Measurements from ENCODE around the gene WDR90.

The WDR90 gene

DNA sequence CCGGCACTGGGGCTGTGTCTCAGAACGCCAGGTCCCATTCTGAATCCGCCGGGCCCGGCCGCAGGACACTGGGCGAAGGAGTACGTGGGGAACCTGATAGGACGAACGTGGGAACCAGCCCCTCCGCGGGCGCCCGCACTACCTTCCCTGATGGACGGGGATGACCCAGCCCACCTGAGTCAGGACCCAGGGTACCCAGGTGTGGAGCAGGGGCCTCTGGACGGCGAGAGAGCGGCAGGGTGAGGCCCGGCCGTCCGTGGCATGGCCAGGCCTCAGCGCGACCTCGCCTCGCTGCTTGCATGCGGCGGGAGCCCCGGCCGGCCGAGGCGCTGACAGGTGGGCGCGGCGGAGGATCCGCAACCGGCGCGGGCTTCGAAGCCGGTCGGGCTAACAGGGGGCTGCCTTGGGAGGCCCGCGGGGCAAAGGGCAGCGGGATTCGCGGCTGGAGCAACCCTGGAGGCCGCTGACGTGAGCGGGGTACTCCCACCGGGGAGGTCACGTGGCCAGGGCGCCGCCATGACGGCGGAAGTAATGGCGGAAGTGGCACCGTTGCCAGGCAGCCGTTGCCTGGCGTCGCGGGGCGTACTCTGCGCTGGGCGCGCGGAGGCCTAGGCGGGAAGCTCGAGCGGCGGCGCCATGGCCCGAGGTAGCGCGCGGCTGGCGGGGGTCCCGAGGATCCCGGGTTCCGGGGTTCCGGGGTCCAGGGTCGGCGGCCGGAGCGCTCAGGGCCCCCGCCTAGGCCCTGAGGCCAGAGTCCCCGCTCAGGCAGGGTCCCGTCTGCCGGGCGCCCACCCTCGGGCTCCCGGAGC lies at the start of gene WDR90 (continued):
- TF ChIP-seq ZNF214 (tag by site-specific recombination; IDR thresholded peaks at IDR 0.05; ENCODE audit: borderline replicate concordance), result no peak
- no peak for TF ChIP-seq ZNF768 (tag by site-specific recombination; IDR thresholded peaks at IDR 0.05)
- TF ChIP-seq KLF1 (tag by site-specific recombination; IDR thresholded peaks at IDR 0.05), result peak; percentile 75
- TF ChIP-seq ZNF121 (tag by site-specific recombination; IDR thresholded peaks at IDR 0.05), result 0 out of 2 replicates have a peak, but pooled peaks have one; percentile 12
- TF ChIP-seq, protein P1, sequence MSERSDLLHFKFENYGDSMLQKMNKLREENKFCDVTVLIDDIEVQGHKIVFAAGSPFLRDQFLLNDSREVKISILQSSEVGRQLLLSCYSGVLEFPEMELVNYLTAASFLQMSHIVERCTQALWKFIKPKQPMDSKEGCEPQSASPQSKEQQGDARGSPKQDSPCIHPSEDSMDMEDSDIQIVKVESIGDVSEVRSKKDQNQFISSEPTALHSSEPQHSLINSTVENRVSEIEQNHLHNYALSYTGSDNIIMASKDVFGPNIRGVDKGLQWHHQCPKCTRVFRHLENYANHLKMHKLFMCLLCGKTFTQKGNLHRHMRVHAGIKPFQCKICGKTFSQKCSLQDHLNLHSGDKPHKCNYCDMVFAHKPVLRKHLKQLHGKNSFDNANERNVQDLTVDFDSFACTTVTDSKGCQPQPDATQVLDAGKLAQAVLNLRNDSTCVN (tag by site-specific recombination; optimal IDR thresholded peaks at IDR 0.05), result peak; percentile 83
- TF ChIP-seq ZNF423 (tag by site-specific recombination; IDR thresholded peaks at IDR 0.05), result 0 out of 2 replicates have a peak, but pooled peaks have one; percentile 14
- TF ChIP-seq ZNF335 (tag by site-specific recombination; conservative IDR thresholded peaks at IDR 0.05), result peak; percentile 79
- TF ChIP-seq ZNF501 (tag by site-specific recombination; IDR thresholded peaks at IDR 0.05), result 0 out of 2 replicates have a peak, but pooled peaks have one; percentile 28
- peak; percentile 73; the same call in 1 of the 2 replicates for TF ChIP-seq ZBTB20 (tag by site-specific recombination; IDR thresholded peaks at IDR 0.05)
- TF ChIP-seq ZNF274 (IDR thresholded peaks at IDR 0.05; ENCODE audit: low read length), result no peak
- no peak for TF ChIP-seq ZNF274 (tag by site-specific recombination; IDR thresholded peaks at IDR 0.05; ENCODE audit: borderline replicate concordance)
- TF ChIP-seq ZNF138 (tag by site-specific recombination; IDR thresholded peaks at IDR 0.05; ENCODE audit: borderline replicate concordance), result no peak
- TF ChIP-seq ZNF558 (tag by site-specific recombination; IDR thresholded peaks at IDR 0.05), result no peak
- peak; percentile 77 for TF ChIP-seq BCL11B (tag by site-specific recombination; IDR thresholded peaks at IDR 0.05; ENCODE audit: low read depth)
- TF ChIP-seq ZNF311 (tag by site-specific recombination; IDR thresholded peaks at IDR 0.05; ENCODE audit: borderline replicate concordance), result no peak
- no peak for TF ChIP-seq ZNF670 (tag by site-specific recombination; IDR thresholded peaks at IDR 0.05; ENCODE audit: low read depth)
- TF ChIP-seq GLIS2 (tag by site-specific recombination; IDR thresholded peaks at IDR 0.05), result peak; percentile 97
- no peak for TF ChIP-seq ZNF843 (tag by site-specific recombination; IDR thresholded peaks at IDR 0.05)
- peak; percentile 96 for TF ChIP-seq YY1 (tag by site-specific recombination; IDR thresholded peaks at IDR 0.05)
- no peak for TF ChIP-seq ZNF777 (tag by site-specific recombination; IDR thresholded peaks at IDR 0.05; ENCODE audit: borderline replicate concordance)
- peak; percentile 83 for TF ChIP-seq ZXDB (tag by site-specific recombination; IDR thresholded peaks at IDR 0.05)
- TF ChIP-seq ZNF248 (tag by site-specific recombination; IDR thresholded peaks at IDR 0.05), result no peak
- TF ChIP-seq ZNF132 (tag by site-specific recombination; IDR thresholded peaks at IDR 0.05; ENCODE audit: borderline replicate concordance), result no peak
- TF ChIP-seq, protein P2, sequence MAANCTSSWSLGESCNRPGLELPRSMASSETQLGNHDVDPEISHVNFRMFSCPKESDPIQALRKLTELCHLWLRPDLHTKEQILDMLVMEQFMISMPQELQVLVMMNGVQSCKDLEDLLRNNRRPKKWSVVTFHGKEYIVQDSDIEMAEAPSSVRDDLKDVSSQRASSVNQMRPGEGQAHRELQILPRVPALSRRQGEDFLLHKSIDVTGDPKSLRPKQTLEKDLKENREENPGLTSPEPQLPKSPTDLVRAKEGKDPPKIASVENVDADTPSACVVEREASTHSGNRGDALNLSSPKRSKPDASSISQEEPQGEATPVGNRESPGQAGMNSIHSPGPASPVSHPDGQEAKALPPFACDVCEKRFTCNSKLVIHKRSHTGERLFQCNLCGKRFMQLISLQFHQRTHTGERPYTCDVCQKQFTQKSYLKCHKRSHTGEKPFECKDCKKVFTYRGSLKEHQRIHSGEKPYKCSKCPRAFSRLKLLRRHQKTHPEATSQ (tag by site-specific recombination; IDR thresholded peaks at IDR 0.05), result peak; percentile 64; the same call in 1 of the 2 replicates
- TF ChIP-seq KLF7 (tag by site-specific recombination; IDR thresholded peaks at IDR 0.05; ENCODE audit: borderline replicate concordance), result 0 out of 2 replicates have a peak, but pooled peaks have one; percentile 56
- TF ChIP-seq, protein P3, sequence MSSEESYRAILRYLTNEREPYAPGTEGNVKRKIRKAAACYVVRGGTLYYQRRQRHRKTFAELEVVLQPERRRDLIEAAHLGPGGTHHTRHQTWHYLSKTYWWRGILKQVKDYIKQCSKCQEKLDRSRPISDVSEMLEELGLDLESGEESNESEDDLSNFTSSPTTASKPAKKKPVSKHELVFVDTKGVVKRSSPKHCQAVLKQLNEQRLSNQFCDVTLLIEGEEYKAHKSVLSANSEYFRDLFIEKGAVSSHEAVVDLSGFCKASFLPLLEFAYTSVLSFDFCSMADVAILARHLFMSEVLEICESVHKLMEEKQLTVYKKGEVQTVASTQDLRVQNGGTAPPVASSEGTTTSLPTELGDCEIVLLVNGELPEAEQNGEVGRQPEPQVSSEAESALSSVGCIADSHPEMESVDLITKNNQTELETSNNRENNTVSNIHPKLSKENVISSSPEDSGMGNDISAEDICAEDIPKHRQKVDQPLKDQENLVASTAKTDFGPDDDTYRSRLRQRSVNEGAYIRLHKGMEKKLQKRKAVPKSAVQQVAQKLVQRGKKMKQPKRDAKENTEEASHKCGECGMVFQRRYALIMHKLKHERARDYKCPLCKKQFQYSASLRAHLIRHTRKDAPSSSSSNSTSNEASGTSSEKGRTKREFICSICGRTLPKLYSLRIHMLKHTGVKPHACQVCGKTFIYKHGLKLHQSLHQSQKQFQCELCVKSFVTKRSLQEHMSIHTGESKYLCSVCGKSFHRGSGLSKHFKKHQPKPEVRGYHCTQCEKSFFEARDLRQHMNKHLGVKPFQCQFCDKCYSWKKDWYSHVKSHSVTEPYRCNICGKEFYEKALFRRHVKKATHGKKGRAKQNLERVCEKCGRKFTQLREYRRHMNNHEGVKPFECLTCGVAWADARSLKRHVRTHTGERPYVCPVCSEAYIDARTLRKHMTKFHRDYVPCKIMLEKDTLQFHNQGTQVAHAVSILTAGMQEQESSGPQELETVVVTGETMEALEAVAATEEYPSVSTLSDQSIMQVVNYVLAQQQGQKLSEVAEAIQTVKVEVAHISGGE (tag by site-specific recombination; conservative IDR thresholded peaks at IDR 0.05; ENCODE audit: low read depth), result peak; percentile 66
- no peak for TF ChIP-seq ZSCAN16 (tag by site-specific recombination; IDR thresholded peaks at IDR 0.05)
- peak; percentile 41; the same call in 1 of the 2 replicates for TF ChIP-seq ZNF341 (tag by site-specific recombination; IDR thresholded peaks at IDR 0.05; ENCODE audit: low read depth)
- TF ChIP-seq ZNF266 (tag by site-specific recombination; IDR thresholded peaks at IDR 0.05; ENCODE audit: low read depth), result no peak
- TF ChIP-seq YY2 (tag by site-specific recombination; IDR thresholded peaks at IDR 0.05), result peak; percentile 97
- TF ChIP-seq ZNF19 (tag by site-specific recombination; IDR thresholded peaks at IDR 0.05; ENCODE audit: low read depth), result no peak
- TF ChIP-seq OVOL3 (tag by site-specific recombination; IDR thresholded peaks at IDR 0.05), result 0 out of 2 replicates have a peak, but pooled peaks have one; percentile 22
- peak; percentile 94 for TF ChIP-seq ZBTB8A (tag by site-specific recombination; IDR thresholded peaks at IDR 0.05)

Data from HEK293 (cell line).